ENCODE results near the gene LRRC75B. TPM values are rescaled to one million over a fixed set of nuclear protein-coding genes. Genes with fewer than 3 reads are reported as not detected.
A peak's percentile ranks its signal among the peaks of the same experiment; 100 is the strongest.
"Not testable (repeated sequence)": the region's sequence is repeated elsewhere in the genome, so short reads cannot be mapped to it uniquely, and the experiment has no call there.

LRRC75B gene, protein sequence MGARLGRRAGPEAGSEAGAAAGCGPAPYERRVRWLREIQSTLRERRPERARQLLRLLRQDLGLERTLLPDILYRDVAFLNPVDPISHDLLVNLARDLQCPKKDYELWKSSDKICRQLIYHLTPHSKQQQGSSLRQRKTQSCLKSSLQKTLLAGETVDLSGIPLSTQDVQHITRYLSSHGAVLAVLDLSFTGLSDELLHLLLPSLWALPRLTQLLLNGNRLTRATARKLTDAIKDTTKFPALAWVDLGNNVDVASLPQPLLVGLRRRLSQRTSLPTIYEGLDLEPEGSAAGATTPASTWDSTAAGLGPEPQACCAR
- total RNA-seq (2022) (14.4 and 14.5 TPM in 2 replicates), Bru-seq, nascent RNA (percentile 43 among the genes with signal in this experiment), BruChase-seq, experiment 1, labeled RNA remaining after a 6-hour chase (percentile 40 among the genes with signal in this experiment), BruChase-seq, experiment 2, labeled RNA remaining after a 2-hour chase (percentile 49 among the genes with signal in this experiment)
- long read RNA-seq, transcript LRRC75B-201 (4 exons, 1,238 nt), result major isoform, 8 of 33 reads
- long read RNA-seq, partial matches to known transcripts, result 8 of 33 reads
- long read RNA-seq, other reads (novel, unspliced or antisense), result 15 of 33 reads

DNA sequence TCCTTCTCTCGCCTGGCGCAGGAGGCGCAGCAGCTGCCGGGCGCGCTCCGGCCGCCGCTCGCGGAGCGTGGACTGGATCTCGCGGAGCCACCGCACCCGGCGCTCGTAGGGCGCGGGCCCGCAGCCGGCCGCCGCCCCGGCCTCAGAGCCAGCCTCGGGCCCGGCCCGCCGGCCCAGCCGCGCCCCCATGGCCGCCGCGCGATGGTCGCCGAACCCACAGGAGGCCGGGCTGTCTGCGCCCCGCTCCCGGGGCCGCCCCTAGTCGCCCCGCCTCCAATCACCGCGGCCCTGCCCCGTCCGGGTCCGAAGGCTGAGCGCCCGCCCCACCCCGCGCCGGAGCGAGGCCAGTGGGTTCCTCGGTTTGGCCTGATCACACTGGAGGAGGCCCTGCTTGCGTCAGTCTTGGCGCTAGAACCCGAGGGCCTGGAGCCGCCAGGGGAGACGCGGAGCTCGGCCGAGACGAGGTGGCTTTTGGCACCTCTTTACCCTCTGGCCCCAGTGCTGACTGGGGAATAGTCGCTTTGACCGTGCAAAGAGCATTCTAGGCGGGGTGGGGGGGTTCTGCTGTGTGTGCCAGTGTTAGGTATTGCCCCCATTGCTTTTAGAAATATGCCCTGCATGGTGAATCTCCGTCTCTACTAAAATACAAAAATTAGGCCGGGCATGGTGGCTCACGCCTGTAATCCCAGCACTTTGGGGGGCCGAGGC is at the start of gene LRRC75B:
Gene LRRC75B (minus strand): TSS at position 223 of the 708 bp plus-strand sequence. CDS start 34 bp downstream, at position 189.
- no TSS peak for BruUV-seq (replicated peaks)
- CTCF ChIA-PET, result interaction anchor here (0.7 kb wide), 1 partner anchor 20 kb away, joined by 3 read pairs; no protein-coding TSS in a partner anchor
- TF ChIP-seq, protein P1, sequence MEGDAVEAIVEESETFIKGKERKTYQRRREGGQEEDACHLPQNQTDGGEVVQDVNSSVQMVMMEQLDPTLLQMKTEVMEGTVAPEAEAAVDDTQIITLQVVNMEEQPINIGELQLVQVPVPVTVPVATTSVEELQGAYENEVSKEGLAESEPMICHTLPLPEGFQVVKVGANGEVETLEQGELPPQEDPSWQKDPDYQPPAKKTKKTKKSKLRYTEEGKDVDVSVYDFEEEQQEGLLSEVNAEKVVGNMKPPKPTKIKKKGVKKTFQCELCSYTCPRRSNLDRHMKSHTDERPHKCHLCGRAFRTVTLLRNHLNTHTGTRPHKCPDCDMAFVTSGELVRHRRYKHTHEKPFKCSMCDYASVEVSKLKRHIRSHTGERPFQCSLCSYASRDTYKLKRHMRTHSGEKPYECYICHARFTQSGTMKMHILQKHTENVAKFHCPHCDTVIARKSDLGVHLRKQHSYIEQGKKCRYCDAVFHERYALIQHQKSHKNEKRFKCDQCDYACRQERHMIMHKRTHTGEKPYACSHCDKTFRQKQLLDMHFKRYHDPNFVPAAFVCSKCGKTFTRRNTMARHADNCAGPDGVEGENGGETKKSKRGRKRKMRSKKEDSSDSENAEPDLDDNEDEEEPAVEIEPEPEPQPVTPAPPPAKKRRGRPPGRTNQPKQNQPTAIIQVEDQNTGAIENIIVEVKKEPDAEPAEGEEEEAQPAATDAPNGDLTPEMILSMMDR (IDR thresholded peaks at IDR 0.05; ENCODE audit: unreplicated experiment), result no peak
- intact Hi-C loops (cut with micrococcal nuclease; ENCODE audit: unreplicated experiment), result no loop called here
- no peaks in the 10 kb centered on the region for H3K9me3 Mint-ChIP-seq (ENCODE audit: low read depth, unreplicated experiment)
- DNase-seq, result peak; percentile 84
- H3K4me1 Mint-ChIP-seq (ENCODE audit: low read depth, unreplicated experiment), result peaks cover 57% of the 10 kb centered on the region
- H3K36me3 Mint-ChIP-seq (ENCODE audit: insufficient read depth, unreplicated experiment), result peaks cover 42% of the 10 kb centered on the region
- no peaks in the 10 kb centered on the region for H3K27me3 Mint-ChIP-seq (ENCODE audit: unreplicated experiment)
- peak within 1 kb of the TSS; percentile 83 for H3K4me3 Mint-ChIP-seq (ENCODE audit: low read depth, unreplicated experiment)
- peak within 1 kb of the TSS; percentile 56 for H3K27ac Mint-ChIP-seq (ENCODE audit: unreplicated experiment)

DNA sequence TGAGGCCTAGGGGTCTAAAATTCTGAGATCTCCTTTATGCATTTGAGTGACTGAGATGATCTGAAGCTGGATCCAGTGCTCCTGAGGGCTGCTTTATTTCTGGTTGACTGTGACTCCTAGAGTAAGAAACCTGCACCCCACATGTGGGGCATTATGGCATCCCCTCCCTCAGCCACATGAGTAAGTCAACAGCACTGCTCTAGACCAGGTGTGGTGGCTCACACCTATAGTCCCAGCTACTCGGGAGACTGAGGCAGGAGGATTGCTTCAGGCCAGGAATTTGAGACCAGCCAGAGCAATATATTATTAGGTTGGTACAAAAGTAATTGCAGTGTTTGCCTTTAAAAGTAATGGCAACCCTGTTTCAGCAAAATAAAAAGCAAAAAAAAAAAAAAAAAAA is 49.4 kb upstream of the LRRC75B start:
- H3K27ac Mint-ChIP-seq (ENCODE audit: unreplicated experiment); intact Hi-C loops (cut with micrococcal nuclease; ENCODE audit: unreplicated experiment); H3K9me3 Mint-ChIP-seq (ENCODE audit: low read depth, unreplicated experiment); H3K4me1 Mint-ChIP-seq (ENCODE audit: low read depth, unreplicated experiment); BruUV-seq (replicated peaks); H3K27me3 Mint-ChIP-seq (ENCODE audit: unreplicated experiment); DNase-seq; H3K36me3 Mint-ChIP-seq (ENCODE audit: insufficient read depth, unreplicated experiment); H3K4me3 Mint-ChIP-seq (ENCODE audit: low read depth, unreplicated experiment); CTCF ChIA-PET: not testable (repeated sequence)

DNA sequence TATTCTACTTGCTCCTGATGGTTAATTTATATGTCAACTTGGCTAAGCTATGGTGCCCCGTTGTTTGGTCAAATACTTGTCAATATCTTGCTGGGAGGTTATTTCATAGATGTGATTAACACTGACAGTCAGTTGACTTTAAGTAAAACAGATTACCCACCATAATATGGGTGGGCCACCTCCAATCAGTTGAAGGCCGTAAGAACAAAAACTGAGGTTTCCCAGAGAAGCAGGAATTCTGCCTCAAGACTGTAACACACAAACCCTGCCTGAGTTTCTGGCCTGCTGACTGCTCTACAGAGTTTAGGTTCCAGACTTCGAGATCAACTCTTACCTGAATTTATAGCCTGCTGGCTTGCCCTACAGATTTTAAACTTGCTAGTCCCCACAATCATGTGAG is 43.6 kb upstream of the LRRC75B start:
- H3K36me3 Mint-ChIP-seq (ENCODE audit: insufficient read depth, unreplicated experiment); DNase-seq; H3K27me3 Mint-ChIP-seq (ENCODE audit: unreplicated experiment); CTCF ChIA-PET; intact Hi-C loops (cut with micrococcal nuclease; ENCODE audit: unreplicated experiment); H3K4me3 Mint-ChIP-seq (ENCODE audit: low read depth, unreplicated experiment); BruUV-seq (replicated peaks); H3K27ac Mint-ChIP-seq (ENCODE audit: unreplicated experiment); H3K4me1 Mint-ChIP-seq (ENCODE audit: low read depth, unreplicated experiment); H3K9me3 Mint-ChIP-seq (ENCODE audit: low read depth, unreplicated experiment): not testable (repeated sequence)

DNA sequence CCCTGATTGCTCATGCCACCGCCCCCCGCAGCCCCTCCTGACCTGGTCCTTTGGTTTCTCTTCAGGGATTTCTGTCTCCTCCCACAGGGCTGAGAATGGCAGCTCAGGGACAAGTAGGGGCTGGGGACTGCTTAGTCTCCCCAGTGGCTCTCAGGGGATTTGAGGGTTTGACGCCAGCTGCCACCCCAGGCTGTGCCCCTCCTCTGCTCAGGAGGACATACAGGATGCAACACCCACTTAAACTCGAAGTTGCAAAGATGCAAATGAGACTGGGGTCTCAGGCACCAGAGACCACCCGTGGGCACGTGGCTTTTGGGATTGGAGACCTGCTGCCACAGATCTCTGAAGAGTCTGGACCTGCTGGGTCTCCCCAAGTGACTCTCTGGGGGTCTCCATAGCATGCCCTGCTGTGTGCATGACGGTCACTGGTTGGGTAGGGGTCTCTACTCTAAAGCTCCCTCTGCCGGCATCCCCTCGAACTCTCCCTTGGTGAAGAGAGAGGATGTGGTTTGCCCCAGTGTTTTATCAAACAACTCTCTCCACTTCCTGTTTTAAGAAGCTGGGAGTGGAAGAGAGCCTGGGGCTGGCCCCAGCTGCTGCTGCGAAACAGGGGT is 42.0 kb upstream of the LRRC75B start:
- BruUV-seq (replicated peaks); H3K9me3 Mint-ChIP-seq (ENCODE audit: low read depth, unreplicated experiment); DNase-seq; H3K27ac Mint-ChIP-seq (ENCODE audit: unreplicated experiment); intact Hi-C loops (cut with micrococcal nuclease; ENCODE audit: unreplicated experiment); H3K27me3 Mint-ChIP-seq (ENCODE audit: unreplicated experiment); H3K4me3 Mint-ChIP-seq (ENCODE audit: low read depth, unreplicated experiment); H3K36me3 Mint-ChIP-seq (ENCODE audit: insufficient read depth, unreplicated experiment): not testable (repeated sequence)
- TF ChIP-seq, protein P1 (IDR thresholded peaks at IDR 0.05; ENCODE audit: unreplicated experiment), result peak; percentile 31
- CTCF ChIA-PET, result interaction anchor here (0.6 kb wide), 1 partner anchor 80 kb away, joined by 3 read pairs; no protein-coding TSS in a partner anchor
- H3K4me1 Mint-ChIP-seq (ENCODE audit: low read depth, unreplicated experiment), result peaks cover 18% of the 10 kb centered on the region

DNA sequence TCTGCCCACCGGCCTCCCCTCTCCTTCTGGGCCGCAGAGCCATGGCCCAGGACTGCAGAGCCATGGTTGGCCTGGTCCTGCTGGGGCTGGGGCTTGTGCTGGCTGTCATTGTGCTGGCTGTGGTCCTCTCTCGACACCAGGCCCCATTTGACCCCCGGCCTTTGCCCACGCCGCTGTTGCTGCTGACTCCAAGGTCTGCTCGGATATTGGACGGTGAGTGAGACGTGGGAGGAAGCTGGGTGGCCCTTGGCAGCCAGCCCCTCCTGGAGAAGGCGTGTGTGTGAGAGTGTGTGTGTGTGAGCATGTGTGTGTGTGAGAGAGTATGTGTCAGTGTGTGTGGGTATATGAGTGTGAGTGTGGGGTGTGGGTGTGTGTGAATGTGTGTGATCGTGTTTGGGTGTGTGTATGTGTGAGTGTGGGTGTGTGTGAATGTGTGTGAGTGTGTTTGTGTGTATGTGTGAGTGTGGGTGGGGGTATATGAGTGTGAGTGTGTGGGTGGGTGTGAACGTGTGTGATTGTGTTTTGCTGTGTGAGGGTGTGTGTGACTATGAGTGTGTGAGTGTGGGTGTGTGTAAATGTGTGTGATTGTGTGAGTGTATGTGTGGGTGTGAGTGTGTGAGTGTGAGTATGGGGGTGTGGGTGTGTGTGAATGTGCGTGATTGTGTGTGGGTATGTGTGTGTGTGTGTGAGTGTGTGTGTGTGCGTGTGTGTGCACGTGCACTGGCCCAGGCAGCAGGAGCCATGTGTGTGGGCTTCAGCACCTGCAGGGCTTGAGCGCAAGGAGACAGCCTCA is 40.6 kb upstream of the LRRC75B start:
- intact Hi-C loops (cut with micrococcal nuclease; ENCODE audit: unreplicated experiment); BruUV-seq (replicated peaks); H3K36me3 Mint-ChIP-seq (ENCODE audit: insufficient read depth, unreplicated experiment); DNase-seq; CTCF ChIA-PET; H3K27me3 Mint-ChIP-seq (ENCODE audit: unreplicated experiment); H3K27ac Mint-ChIP-seq (ENCODE audit: unreplicated experiment); H3K9me3 Mint-ChIP-seq (ENCODE audit: low read depth, unreplicated experiment); H3K4me3 Mint-ChIP-seq (ENCODE audit: low read depth, unreplicated experiment): not testable (repeated sequence)
- peaks cover 18% of the 10 kb centered on the region for H3K4me1 Mint-ChIP-seq (ENCODE audit: low read depth, unreplicated experiment)

DNA sequence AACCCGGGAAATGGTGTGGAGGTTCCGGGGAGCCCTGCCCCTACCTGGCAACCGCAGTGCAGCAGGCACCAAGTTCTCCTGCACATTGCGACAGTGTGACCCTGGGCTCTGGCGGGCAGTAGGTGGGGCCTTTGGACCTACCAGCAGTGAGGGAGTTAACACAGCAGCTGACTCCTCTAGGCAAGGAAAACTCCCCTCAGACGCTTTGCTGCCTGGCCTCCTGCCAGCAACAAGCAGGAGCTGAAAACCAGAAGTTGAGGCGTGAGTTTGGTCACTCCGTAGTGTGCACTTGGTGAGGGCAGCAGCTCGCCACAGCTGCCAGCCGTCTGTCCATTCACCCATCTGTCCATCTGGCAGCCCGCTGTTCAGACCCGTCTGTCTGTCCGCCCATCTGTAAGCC is 39.8 kb upstream of the LRRC75B start:
- CTCF ChIA-PET; H3K27me3 Mint-ChIP-seq (ENCODE audit: unreplicated experiment); H3K9me3 Mint-ChIP-seq (ENCODE audit: low read depth, unreplicated experiment); H3K27ac Mint-ChIP-seq (ENCODE audit: unreplicated experiment); H3K4me3 Mint-ChIP-seq (ENCODE audit: low read depth, unreplicated experiment); intact Hi-C loops (cut with micrococcal nuclease; ENCODE audit: unreplicated experiment); H3K36me3 Mint-ChIP-seq (ENCODE audit: insufficient read depth, unreplicated experiment); BruUV-seq (replicated peaks); DNase-seq: not testable (repeated sequence)
- peaks cover 18% of the 10 kb centered on the region for H3K4me1 Mint-ChIP-seq (ENCODE audit: low read depth, unreplicated experiment)

DNA sequence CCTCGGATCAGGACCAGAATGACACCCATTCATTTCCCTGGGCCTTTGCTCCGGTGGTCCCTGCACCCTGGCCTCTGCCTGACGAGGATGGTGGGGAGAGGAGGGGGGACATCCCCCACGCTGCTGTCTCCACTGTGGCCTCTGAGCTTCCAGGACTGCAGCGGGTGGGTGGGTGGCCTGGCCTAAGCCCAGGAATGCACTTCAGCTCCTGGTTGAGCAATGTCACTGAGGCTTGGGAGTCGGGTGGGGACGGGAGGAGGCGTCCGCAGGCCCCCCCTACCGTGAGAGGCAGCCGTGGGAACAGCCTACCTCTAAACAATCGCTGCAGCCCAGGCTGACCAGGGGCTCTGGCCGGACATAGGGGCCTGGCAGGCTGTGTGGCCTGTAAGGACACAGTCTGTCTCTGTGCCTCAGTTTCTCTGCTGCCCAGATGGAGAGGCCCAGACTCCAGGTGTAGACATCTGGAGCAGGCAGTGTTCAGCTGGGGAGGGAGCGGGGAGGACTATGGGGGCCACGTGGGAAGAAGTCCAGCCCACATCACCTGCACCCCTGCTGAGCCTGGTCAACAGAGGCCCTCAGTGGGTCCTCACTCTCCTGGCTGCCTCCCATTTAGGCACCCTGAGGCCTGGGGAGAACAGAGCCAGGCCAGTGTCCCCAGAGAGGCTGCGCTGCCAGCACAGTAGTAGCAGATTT is 38.7 kb upstream of the LRRC75B start:
- H3K9me3 Mint-ChIP-seq (ENCODE audit: low read depth, unreplicated experiment); DNase-seq; H3K27ac Mint-ChIP-seq (ENCODE audit: unreplicated experiment); intact Hi-C loops (cut with micrococcal nuclease; ENCODE audit: unreplicated experiment); H3K4me3 Mint-ChIP-seq (ENCODE audit: low read depth, unreplicated experiment); BruUV-seq (replicated peaks); H3K27me3 Mint-ChIP-seq (ENCODE audit: unreplicated experiment); CTCF ChIA-PET; H3K36me3 Mint-ChIP-seq (ENCODE audit: insufficient read depth, unreplicated experiment): not testable (repeated sequence)
- H3K4me1 Mint-ChIP-seq (ENCODE audit: low read depth, unreplicated experiment), result peaks cover 18% of the 10 kb centered on the region

All from Calu3 (cell line).